CD4-positive, alpha-beta T cell treated with Interleukin-10 for 1 hour (primary cell): ENCODE results near the gene LENG8.
"Not testable (repeated sequence)": the region's sequence is repeated elsewhere in the genome, so short reads cannot be mapped to it uniquely, and the experiment has no call there.

Source experiments
- DNase-seq: peaks from one replicate; pipeline ENCODE4 v3.0.0-alpha.2; 2020

LENG8 gene

DNA sequence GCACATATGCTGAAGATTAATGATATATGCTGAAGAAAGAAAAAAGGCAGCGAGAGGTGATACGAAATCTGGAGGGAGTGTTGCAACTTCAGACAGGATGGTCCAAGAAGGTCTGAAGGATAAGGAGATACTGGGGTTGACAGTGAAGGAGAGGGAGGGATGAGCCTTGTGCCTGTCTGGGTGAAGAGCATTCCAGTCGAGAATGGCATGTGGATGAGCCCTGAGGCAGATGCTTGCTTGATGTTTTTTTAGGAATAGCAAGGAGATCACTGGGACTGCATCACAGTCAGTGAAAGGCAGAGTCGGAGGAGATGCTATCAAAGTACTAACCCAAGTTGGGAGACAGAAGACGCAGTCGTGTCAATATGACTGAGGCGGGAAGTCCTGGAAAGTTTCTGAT, 40.3 kb downstream of the LENG8 start:
- DNase-seq: no peak

DNA sequence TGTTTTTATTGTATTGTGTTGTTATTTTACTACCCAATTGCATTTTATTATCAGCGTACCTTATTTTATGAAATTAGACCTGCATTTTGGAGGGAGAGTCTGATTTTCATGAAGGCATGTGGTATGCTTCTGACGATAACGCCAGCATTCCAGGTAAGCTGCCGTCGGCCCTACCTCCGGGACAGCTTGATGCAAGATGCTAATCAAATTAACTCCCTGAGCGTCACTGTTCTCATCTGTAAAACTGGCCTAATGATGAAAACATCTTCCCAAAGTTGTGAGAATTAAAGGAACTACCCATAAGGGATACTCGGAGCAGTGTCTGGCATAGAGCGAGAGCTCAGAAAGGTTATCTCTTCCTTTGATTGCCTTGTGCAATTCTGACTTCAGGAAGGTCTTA, 40.8 kb downstream of the LENG8 start:
- no peak for DNase-seq

DNA sequence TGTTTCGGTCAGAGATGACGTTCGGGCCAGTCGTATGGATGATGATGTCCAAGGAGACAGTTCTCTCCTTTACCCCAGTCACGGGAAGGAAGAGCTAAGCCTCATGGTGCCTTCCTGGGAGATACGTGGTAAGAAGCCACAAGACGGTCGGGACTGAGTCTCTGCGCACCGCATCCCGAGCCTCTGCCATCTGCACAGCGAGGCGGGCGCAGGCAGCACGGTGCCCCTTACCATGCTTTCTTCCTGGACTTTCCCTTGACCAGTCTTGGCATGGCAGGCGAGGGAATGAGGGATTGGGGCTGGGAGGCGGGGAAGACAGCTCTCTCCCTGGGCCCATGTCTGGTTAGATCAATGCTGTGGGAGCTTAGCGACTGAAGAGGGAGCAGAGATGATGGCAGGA, 43.6 kb downstream of the LENG8 start:
- DNase-seq: no peak

DNA sequence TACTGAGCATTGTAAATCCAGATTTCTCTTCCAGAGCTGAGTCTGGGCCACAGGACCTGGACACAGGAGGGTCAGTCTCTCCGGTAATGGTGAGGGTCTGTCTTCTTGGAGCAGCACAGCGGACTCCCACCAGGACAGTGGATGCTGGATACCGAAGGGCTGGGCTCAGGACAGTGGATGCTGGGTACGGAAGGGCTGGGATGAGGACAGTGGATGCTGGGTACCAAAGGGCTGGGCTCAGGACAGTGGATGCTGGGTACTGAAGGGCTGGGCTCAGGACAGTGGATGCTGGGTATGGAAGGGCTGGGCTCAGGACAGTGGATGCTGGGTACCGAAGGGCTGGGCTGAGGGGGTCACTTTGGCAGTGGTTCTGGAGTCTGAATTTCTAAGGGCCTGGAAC, 44.1 kb downstream of the LENG8 start:
- not testable (repeated sequence) for DNase-seq

DNA sequence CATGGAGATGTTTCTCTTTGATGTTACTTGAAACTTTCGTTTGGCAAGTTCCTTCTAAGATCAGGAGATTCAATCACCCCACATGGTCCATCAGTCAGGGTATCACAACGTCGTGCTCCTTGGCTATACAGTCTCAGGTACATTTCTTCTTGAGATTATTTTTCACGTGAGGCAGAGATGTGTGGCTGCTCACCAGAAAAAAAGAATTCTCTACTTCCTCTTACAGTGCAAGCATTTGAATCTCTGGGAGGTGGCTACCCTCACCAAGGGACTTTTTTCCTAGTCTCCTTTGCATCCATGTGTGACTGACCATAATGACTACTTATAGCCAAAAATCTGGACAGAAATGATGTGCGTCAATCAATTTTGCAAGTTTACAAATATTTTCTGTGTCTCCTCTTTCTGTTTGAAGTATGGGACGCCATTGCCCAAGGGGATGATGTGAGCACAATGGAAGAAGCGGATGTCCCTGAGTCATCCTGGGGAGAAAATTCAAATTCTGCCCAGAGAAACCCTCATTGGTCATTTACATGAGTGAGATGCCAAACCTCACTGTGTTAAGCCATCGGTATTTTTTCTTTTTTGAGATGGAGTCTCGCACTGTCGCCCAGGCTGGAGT, 45.1 kb downstream of the LENG8 start:
- DNase-seq: no peak

DNA sequence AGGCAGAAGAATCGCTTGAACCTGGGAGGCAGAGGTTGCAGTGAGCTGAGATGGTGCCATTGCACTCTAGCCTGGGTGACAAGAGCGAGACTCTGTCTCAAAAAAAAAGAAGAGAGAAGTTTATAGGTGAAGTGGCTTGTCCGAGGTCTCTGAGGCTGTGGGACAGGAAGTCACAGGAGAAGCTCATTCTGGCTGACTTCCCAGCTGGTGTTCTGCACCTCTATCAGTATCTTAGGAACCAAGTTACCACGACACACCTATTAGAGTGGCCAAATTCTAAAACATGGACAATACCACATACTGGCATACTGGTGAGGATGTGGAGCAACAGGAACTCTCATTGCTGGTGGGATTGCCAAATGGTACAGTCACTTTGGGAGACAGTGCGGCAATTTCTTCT, 46.3 kb downstream of the LENG8 start:
- DNase-seq: not testable (repeated sequence)

DNA sequence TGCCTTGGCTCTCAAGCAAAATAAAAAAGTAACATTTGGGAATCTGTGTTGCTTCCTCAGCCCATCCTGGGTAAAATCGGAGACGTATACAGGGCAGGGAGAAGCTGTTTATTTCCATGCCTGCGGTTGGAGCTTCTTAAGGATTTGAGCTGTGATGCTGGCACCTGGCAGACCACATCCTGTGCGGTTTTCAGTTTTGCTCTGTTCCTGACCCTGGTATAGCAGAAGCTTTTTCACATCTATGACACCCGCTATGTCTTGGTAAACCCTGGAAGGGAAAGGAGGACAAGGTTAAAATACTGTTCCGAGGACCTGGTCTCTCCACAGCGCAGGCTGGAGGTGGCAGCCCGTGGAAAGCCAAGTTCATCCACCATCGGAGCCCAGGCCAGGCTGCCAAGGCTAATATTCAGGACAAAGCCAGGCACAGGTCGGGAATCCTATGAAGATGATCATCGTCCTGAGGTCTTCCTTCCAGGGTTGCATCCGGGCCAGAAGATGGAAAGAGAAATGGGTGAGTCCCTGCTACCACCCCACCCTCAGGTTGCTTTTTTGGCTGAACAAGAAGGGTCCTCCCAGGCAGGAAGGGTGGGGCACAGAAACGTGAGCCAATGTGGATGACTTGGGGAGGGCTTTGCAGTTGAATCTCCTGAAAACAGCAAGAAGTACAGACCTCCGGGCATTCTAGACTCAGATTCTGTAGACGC, 48.9 kb downstream of the LENG8 start:
- peak; percentile 15 for DNase-seq

DNA sequence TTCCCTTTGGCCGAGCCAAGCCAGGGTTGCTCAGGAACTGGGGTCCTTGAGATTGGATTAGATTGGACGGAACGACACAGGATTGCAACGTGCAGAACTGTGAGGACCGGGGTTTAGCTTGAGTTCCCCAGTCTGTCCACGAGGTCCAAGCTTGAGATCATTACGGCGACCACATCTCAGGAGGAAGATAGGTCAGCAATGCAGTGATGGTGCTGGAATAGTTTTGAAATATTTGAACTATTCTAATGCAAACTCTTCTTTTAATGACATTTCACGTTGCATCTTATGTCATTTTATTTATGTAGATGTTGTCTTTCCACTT, 49.4 kb downstream of the LENG8 start:
- not testable (repeated sequence) for DNase-seq

DNA sequence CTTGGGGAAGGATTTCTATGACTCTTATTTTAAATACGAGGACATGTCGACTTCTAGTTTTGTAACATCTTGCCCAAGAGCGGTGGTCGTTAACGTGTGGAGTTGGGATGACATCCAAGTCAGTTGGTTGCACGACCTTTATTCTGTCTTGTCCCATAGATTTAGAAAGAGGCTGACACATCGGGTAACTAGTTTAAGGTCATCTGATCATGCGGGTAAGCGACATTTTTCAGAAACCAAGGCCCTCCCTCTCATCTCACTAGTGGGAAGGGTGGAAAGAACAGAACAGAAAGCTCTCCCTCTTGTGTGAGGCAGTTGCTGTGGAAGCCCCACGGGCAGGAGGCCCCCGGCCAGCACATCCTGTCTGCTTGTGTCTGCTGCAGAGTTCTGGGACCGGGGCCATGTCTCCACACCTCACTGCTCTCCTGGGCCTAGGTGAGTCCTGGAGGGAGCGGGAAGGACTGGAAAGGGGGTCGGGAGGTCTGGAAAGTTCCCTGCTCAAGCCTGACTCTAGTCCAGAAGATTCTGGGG, 53.6 kb downstream of the LENG8 start, which contains the start of gene LAIR2:
Gene LAIR2, plus strand, starts transcription at position 314 of the 531 bp plus-strand sequence. Its CDS starts 88 bp downstream, at position 402.
- DNase-seq: peak; percentile 11

DNA sequence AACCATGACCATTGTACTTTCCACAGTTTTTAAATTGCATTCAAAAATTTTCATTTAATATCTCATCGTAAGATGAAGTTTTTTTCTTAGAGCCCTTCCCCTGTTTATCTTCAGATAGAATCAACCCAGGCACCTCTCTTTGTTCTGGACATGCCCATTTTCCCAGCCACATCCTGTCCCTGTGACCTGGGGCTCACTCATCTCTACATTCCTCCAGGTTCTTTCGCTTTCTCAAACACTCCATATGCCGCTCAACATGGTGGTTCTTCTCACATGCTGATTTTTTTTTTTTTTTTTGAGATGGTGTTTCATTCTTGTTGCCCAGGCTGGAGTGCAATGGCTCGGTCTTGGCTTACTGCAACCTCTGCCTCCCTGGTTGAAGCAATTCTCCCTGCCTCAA, 56.5 kb downstream of the LENG8 start:
- DNase-seq: not testable (repeated sequence)

DNA sequence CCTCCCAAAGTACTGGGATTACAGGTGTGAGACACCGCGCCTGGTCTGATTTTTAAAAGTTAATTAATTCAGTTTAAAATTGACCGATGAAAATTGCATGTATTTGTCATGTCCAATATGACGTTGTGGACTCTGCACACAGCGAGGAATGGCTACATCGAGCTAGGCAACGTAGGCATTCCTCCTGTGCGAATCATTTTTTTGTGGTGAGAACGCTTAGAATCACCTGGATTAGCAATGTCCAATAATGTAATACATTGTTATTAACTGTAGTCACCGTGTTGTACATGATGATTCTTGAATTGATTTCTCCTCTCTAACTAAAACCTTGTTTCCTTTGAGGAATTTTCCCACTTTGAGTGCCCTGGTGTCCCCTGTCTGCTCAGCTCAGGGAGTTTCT, 57.1 kb downstream of the LENG8 start:
- DNase-seq: no peak

DNA sequence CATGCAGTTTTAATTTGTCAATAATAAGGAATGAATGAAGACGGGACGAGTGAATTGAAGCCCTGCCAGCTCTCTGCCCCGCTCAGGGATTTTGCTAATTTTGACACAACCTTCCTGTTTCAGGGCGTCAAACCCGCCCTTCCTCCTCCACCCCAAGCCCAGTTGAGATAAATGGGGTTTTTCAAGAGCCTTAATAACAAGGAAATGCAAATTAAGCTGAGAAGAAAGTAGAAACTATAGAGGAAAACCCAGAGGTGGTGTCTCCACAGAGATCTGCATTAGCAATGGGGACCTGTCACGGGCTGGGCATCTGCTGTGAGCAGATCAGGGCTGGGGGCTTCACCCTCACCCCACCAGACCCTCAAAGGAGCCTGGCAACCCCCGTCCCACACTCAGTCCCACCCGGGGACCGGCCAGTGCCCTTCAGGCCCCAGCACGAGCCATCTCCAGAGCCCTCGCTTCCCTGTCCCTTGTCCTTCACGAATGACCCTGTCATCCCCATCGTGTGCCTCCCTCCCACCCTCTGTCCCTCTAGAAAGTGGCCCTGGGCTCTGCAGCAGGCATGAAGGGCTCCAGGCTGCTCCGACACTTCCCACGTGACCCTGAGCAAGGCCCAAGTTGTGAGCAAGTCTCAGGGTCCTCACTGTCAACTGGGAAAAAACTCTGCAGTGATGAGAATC, 58.2 kb downstream of the LENG8 start:
- not testable (repeated sequence) for DNase-seq

DNA sequence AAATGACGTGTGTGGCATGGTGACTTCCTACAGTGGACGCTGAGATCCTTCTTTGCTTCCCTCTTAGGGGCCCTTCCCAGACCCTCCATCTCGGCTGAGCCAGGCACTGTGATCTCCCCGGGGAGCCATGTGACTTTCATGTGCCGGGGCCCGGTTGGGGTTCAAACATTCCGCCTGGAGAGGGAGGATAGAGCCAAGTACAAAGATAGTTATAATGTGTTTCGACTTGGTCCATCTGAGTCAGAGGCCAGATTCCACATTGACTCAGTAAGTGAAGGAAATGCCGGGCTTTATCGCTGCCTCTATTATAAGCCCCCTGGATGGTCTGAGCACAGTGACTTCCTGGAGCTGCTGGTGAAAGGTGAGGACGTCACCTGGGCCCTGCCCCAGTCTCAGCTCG, 58.8 kb downstream of the LENG8 start:
- DNase-seq: no peak

DNA sequence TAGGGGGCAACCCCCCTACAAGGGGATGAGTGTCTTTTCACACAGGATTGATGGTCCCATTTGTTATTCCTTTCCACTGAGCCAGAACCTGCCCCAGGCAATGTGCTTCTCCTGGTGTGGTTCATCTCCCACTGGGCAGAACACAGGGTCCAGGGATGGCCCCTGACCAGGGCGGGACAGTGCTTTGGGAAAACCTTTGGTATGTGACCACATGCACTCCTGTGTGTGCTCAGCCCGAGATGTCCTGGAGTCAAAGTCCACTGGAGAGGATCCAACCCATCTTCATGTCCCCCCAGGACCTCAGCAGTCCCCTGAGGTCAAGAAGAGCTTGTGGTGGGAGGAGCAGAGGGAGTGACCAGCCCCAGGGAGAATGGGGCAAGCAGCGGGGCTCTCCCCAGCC, 59.5 kb downstream of the LENG8 start:
- DNase-seq: not testable (repeated sequence)

DNA sequence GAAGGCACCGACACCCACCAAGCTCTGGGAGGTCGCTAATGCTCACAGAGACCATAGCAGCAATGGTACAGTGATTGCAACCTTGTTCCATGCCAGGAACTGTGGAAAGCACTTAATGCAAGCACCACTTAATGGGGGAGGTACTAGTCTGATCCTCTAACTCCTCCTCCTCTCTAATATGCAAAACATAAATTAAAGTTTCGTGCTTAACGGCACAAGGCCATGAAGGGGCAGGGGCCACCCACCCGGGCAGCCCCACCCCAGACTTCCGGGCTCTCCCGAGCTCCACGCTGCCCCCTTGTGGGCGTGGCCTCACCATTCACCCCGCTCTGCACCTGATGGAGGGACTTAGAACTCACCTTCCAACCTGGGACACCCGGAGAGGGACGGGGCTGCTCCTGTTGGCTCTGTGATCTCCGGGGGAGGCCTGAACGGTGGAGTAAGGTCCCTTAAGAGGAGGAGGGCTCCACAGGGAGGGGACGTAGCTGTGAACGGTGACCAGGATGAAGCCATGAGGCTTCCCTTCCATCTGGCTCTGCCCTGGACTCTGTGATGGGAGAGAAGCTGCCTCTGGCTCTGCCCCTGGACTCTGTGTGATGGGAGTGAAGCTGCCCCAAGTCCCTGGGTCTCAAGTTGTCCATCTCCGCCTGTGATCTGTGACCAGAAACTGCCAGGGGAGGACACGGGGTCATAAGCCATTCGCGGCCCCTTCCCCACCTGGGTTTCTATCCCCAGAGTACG, 60.4 kb downstream of the LENG8 start:
- DNase-seq: not testable (repeated sequence)
